Right atrium auricular region (tissue), 2 donors: Measurements from ENCODE around the gene INA. TPM values are rescaled to one million over a fixed set of nuclear protein-coding genes. Genes with fewer than 3 reads are reported as not detected.

ENCODE experiments used
- DNase-seq: peaks from one replicate; pipeline ENCODE4 v3.0.0-alpha.2; 2019; ENCODE audit warnings: low spot score
- H3K27ac ChIP-seq, 2 donors: fragments of 200-600 bp; sonication (generic); 1 replicate in 1 of 2; 2 replicates in 1 of 2; pipeline ENCODE4 v1.5.1; 2016 to 2019
- H3K27me3 ChIP-seq, 2 donors: fragments of 200-600 bp; sonication (generic); one replicate each; pipeline versions ENCODE4 v1.5.1 to v1.6.0; 2017 to 2019
- H3K36me3 ChIP-seq: fragments of 200-600 bp; sonication (generic); one replicate; pipeline ENCODE4 v1.5.1; 2016
- H3K4me1 ChIP-seq, 2 donors: fragments of 200-600 bp; sonication (generic); one replicate each; pipeline versions ENCODE4 v1.5.1 to v1.6.0; 2017 to 2019
- H3K4me3 ChIP-seq, 2 donors: fragments of 200-600 bp; sonication (generic); 1 replicate in 1 of 2; 2 replicates in 1 of 2; pipeline ENCODE4 v1.5.1; 2017 to 2019; ENCODE audit warnings: mild to moderate bottlenecking in 1 of 2, moderate library complexity in 1 of 2
- H3K9me3 ChIP-seq, 2 donors: fragments of 200-600 bp; sonication (generic); one replicate each; pipeline ENCODE4 v1.5.1; 2019
- CTCF ChIP-seq, 2 donors: fragments of 200-600 bp; sonication (generic); IDR thresholded peaks; one replicate each; pipeline ENCODE4 v1.5.1; 2019; ENCODE audit warnings: antibody characterized with exemption in 2 of 2
- total RNA-seq, 2 donors: library from RNA; depleted of rRNA; stranded (reverse); fragments of >200 nt; gene quantifications; one replicate each; pipeline ENCODE4 v1.1.0, GENCODE V29; 2016

Gene INA
- total RNA-seq, 2 donors from 2014 or later = not detected

GRCh38 chr10:103284170-103284569 lies 7.2 kb downstream of the INA start:
- DNase-seq = no peak
- Histone ChIP-seq H3K4me1 (no peaks in the 10 kb centered on the region), H3K9me3 (no peaks in the 10 kb centered on the region), H3K27ac (no peak overlapping the region), H3K4me3 (no peak overlapping the region), H3K27me3 (peaks cover 0 to 6% of the 10 kb centered on the region in 2 donors), H3K36me3 (no peaks in the 10 kb centered on the region)
- no peak for TF ChIP-seq CTCF (IDR thresholded peaks at IDR 0.05)

DNA sequence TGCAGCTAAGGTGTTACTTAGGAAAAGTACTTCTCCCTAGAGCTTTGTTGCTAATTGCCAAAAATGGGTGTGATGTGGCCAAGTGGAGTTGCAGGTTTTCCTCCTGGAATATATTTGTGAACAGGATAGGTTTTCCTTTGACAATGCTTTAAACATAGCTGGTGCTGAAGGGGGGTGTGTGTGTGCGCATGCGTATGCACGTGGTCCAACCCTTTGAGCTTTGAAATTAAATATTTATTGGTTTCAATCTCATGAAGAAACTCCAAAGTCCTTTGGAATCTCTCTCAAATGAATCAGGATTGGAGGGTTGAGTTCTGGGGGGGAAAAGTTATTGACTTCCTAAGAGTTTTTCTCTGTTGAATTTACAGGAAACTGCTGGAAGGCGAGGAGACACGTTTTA lies 11.1 kb downstream of the INA start:
- H3K4me1 ChIP-seq = no peaks in the 10 kb centered on the region
- no peak for TF ChIP-seq CTCF (IDR thresholded peaks at IDR 0.05)
- H3K27ac ChIP-seq = no peak overlapping the region
- H3K4me3 ChIP-seq = no peak overlapping the region
- H3K27me3 ChIP-seq = peaks cover 0 to 3% of the 10 kb centered on the region in 2 donors
- H3K36me3 ChIP-seq = no peaks in the 10 kb centered on the region
- no peak for DNase-seq
- no peaks in the 10 kb centered on the region for H3K9me3 ChIP-seq

DNA sequence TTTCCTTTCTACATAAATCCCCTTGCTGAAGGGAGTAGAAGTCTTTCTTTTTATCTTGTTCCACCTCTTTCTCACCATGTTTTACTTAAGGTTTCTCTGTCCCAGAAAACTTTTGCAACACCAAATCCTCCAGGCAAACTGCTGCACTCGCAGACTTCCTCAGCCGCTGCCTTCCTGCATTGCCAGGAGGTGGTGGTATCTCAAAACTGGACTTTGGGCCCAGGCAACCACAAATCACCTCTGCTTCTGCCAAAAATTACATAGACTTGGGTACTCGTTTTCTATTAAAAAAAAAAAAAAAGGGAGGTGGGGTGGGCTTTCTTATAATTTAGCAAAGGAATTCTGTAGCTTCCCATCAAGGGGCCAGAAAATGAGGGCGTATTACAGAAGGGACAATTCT lies 14.7 kb downstream of the INA start:
- H3K27me3 ChIP-seq = no peaks in the 10 kb centered on the region
- TF ChIP-seq CTCF (IDR thresholded peaks at IDR 0.05) = no peak
- H3K4me1 ChIP-seq = no peaks in the 10 kb centered on the region
- no peak overlapping the region for H3K27ac ChIP-seq
- no peaks in the 10 kb centered on the region for H3K36me3 ChIP-seq
- no peak overlapping the region for H3K4me3 ChIP-seq
- no peak for DNase-seq
- H3K9me3 ChIP-seq = no peaks in the 10 kb centered on the region

DNA sequence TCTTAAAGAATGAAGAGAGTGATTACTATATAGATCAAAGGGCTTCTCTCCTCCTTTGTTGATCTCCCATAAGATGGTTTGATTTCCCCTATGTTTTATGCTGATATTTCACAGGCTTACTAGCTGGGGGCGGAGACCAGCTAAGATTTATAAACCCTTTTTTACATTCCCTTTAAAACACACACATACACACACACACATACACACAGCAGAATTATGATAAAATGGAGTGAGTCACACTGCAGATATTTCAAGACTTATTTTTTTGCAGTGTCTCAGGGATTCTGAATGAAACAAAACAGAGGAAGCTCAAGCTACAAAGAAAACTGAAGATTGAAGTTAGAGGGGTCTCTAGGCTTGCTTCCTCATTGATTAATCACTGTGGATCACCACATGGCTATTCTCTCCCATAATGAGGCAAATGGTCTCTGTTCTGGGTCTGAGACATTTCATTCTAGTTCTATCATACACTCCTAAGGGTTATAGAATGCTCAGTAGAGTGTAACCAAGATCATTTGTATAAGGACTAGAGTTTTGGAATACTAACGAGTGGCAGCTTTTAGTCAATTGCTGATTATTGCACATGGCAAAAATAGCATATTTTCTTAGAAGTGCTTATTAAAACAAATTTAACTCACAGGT lies 18.6 kb downstream of the INA start:
- Histone ChIP-seq H3K36me3 (no peaks in the 10 kb centered on the region), H3K4me1 (no peaks in the 10 kb centered on the region), H3K27ac (no peak overlapping the region), H3K9me3 (no peaks in the 10 kb centered on the region), H3K4me3 (no peak overlapping the region), H3K27me3 (no peaks in the 10 kb centered on the region)
- TF ChIP-seq CTCF (IDR thresholded peaks at IDR 0.05) = no peak
- no peak for DNase-seq

DNA sequence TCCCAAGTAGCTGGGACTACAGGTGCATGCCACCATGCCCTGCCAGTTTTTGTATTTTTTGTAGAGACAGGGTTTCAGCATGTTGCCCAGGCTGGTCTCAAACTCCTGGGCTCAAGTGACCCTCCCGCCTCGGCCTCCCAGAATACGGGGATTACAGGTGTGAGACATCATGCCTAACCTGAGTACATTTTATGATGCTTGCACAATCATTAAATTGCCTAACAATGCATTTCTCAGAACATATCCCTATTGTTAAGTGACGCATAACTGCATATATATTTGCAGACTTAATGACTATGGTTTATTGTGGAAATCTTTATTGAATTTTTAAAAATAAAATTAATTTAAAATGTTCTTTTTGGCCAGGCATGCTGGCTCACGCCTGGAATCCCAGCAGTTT lies 30.7 kb downstream of the INA start:
- DNase-seq = no peak
- no peaks in the 10 kb centered on the region for H3K9me3 ChIP-seq
- H3K27ac ChIP-seq = no peak overlapping the region
- no peak for TF ChIP-seq CTCF (IDR thresholded peaks at IDR 0.05)
- H3K4me3 ChIP-seq = no peak overlapping the region
- peaks cover 37% of the 10 kb centered on the region for H3K36me3 ChIP-seq
- H3K4me1 ChIP-seq = no peaks in the 10 kb centered on the region
- no peaks in the 10 kb centered on the region for H3K27me3 ChIP-seq

- Histone ChIP-seq H3K36me3 (peaks cover 35% of the 10 kb centered on the region), H3K4me3 (no peak overlapping the region), H3K9me3 (no peaks in the 10 kb centered on the region), H3K27ac (no peak overlapping the region), H3K4me1 (no peaks in the 10 kb centered on the region), H3K27me3 (no peaks in the 10 kb centered on the region)
- no peak for DNase-seq
- TF ChIP-seq CTCF (IDR thresholded peaks at IDR 0.05) = no peak
Observed at GRCh38 chr10:103310197-103310596, 33.3 kb downstream of the INA start.
